Measurements from ENCODE around the gene ATP8B4. TPM values are rescaled to one million over a fixed set of nuclear protein-coding genes. Genes with fewer than 3 reads are reported as not detected.

ATP8B4 gene
- total and polyA plus RNA-seq, 2 of the 8 experiments (the other 6 are each of a cell fraction or from before 2014, with no cell fraction given): 0.17 to 0.24 TPM

GRCh38 chr15:50131617-50132016 is 12.6 kb upstream of the ATP8B4 start:
- Histone ChIP-seq H4K20me1 (replicated peaks in 1 of 2; ENCODE audit: control insufficient read depth in 1 of 2, insufficient read depth in 2 of 2, low read length in 2 of 2) (no peaks in the 10 kb centered on the region), H3K79me1 (ENCODE audit: low read depth, low read length) (no peaks in the 10 kb centered on the region), H3K56ac (replicated peaks; ENCODE audit: insufficient read length, low read depth, low read length) (no peak overlapping the region), H3K18ac (ENCODE audit: extremely low read depth, low read length) (no peak overlapping the region), H3K79me2 (ENCODE audit: control insufficient read depth in 1 of 2, insufficient read depth in 2 of 2, low read length in 2 of 2) (no peaks in the 10 kb centered on the region), H3K36me3 (ENCODE audit: control insufficient read depth in 2 of 4, insufficient read depth in 4 of 4, low read length in 3 of 4) (no peaks in the 10 kb centered on the region), H2BK120ac (replicated peaks; ENCODE audit: low read depth, low read length) (no peak overlapping the region), H3K27me3 (replicated peaks in 1 of 4; ENCODE audit: control insufficient read depth in 3 of 4, extremely low read depth in 1 of 4, insufficient read depth in 3 of 4, low read length in 3 of 4) (no peaks in the 10 kb centered on the region), H3K4ac (replicated peaks; ENCODE audit: insufficient read length, low read depth, low read length) (no peak overlapping the region), H3K4me1 (replicated peaks in 1 of 4; ENCODE audit: control insufficient read depth in 3 of 4, insufficient read depth in 4 of 4, low read length in 3 of 4) (no peaks in the 10 kb centered on the region), H3K27ac (ENCODE audit: low read depth, low read length) (no peak overlapping the region), H2BK20ac (ENCODE audit: low read length) (no peak overlapping the region), H2AK5ac (ENCODE audit: low read depth, low read length) (no peak overlapping the region), H3K23ac (ENCODE audit: insufficient read length) (no peak overlapping the region), H2BK12ac (ENCODE audit: low read depth, low read length) (no peak overlapping the region), H2BK5ac (ENCODE audit: low read depth, low read length) (no peak overlapping the region), H3K23me2 (ENCODE audit: low read depth, low read length) (no peaks in the 10 kb centered on the region), H3K9me3 (ENCODE audit: insufficient read depth in 2 of 2, low read depth in 1 of 2, low read length in 1 of 2) (no peaks in the 10 kb centered on the region), H3K4me2 (ENCODE audit: insufficient read depth in 1 of 2, low read depth in 2 of 2, low read length in 2 of 2) (no peak overlapping the region), H4K91ac (replicated peaks; ENCODE audit: insufficient read length, low read length) (no peak overlapping the region), H2BK15ac (ENCODE audit: low read length) (no peak overlapping the region), H3K4me3 (ENCODE audit: extremely low read depth in 1 of 4, insufficient read depth in 2 of 4, low read depth in 3 of 4, low read length in 4 of 4) (no peak overlapping the region), H4K8ac (ENCODE audit: extremely low read depth, insufficient read depth, low read length) (no peak overlapping the region), H2AFZ (ENCODE audit: low read length) (no peak overlapping the region), H3K14ac (ENCODE audit: insufficient read length) (no peak overlapping the region), H3K9ac (replicated peaks in 1 of 4; ENCODE audit: extremely low read depth in 1 of 4, low read depth in 3 of 4, low read length in 3 of 4) (no peak overlapping the region), H4K5ac (ENCODE audit: insufficient read length, low read depth, low read length) (no peak overlapping the region)
- FAIRE-seq: no peak
- ChIA-PET CTCF (ENCODE audit: partially characterized antibody) (interaction anchor here (1.4 kb wide), 1 partner anchor 15 kb away, joined by 4 read pairs; no protein-coding TSS in a partner anchor), POLR2A (ENCODE audit: partially characterized antibody) (no interaction called here)
- WGBS, 2 experiments (ENCODE audit: extremely low coverage in 1 of 2, insufficient coverage in 1 of 2, insufficient read length in 1 of 2, insufficient replicate concordance in 2 of 2, low coverage in 1 of 2, low lambda C conversion rate in 2 of 2, missing lambda C conversion rate in 1 of 2): 95% methylated on average over 1 of the region's 1 CpG; no CpG with 5 or more reads in 1 of the 2 experiments
- TF ChIP-seq CTBP2 (IDR thresholded peaks at IDR 0.05; ENCODE audit: borderline replicate concordance, insufficient read depth, insufficient read length, low read length) (no peak), POU5F1 (IDR thresholded peaks at IDR 0.05; ENCODE audit: low read depth, low read length) (no peak), CTCF (IDR thresholded peaks at IDR 0.05; ENCODE audit: control extremely low read depth in 1 of 3, insufficient read depth in 1 of 3, low read depth in 1 of 3, low read length in 3 of 3) (no peak), NRF1 (IDR thresholded peaks at IDR 0.05; ENCODE audit: low read depth, low read length) (no peak), BRCA1 (IDR thresholded peaks at IDR 0.05; ENCODE audit: low read depth, low read length) (no peak), USF2 (IDR thresholded peaks at IDR 0.05; ENCODE audit: low read length) (no peak), FOSL1 (IDR thresholded peaks at IDR 0.05; ENCODE audit: insufficient read depth, low read depth, low read length) (no peak), TCF12 (IDR thresholded peaks at IDR 0.05; ENCODE audit: low read depth, low read length) (no peak)
- DNase-seq (ENCODE audit: low read depth in 1 of 2, low spot score in 2 of 2): no peak
